Activated CD4-positive, alpha-beta memory T cell treated with anti-CD3 and anti-CD28 coated beads for 36 hours (primary cell): ENCODE data around the gene CRIP3. TPM values are rescaled to one million over a fixed set of nuclear protein-coding genes. Genes with fewer than 3 reads are reported as not detected.

Experiments used
- CTCF ChIA-PET: fragments of 350-600 bp; sonication (Branson Sonifier 250); formaldehyde crosslinking; loops from one replicate; lab custom pipeline; 2021; ENCODE audit warnings: antibody characterized with exemption, inconsistent platforms; lab: Charles Lee
- POLR2A ChIA-PET: fragments of 350-600 bp; sonication (Branson Sonifier 250); formaldehyde crosslinking; loops from one replicate; lab custom pipeline; 2021; ENCODE audit warnings: antibody characterized with exemption; lab: Charles Lee
- DNase-seq: peaks from one replicate; pipeline ENCODE4 v3.0.0-alpha.2; 2020
- H3K27ac Mint-ChIP-seq: one replicate; pipeline ENCODE4 v1.8.0; 2021; ENCODE audit warnings: mixed read lengths
- H3K27me3 Mint-ChIP-seq: one replicate; pipeline ENCODE4 v1.8.0; 2021; ENCODE audit warnings: mixed read lengths
- H3K36me3 Mint-ChIP-seq: one replicate; pipeline ENCODE4 v1.8.0; 2021; ENCODE audit warnings: mixed read lengths
- H3K4me1 Mint-ChIP-seq: one replicate; pipeline ENCODE4 v1.8.0; 2021; ENCODE audit warnings: low read depth, mixed read lengths
- H3K4me3 Mint-ChIP-seq: one replicate; pipeline ENCODE4 v1.8.0; 2021; ENCODE audit warnings: mild to moderate bottlenecking, mixed read lengths
- H3K9me3 Mint-ChIP-seq: one replicate; pipeline ENCODE4 v1.8.0; 2021; ENCODE audit warnings: mixed read lengths
- intact Hi-C: fragments of 100-400 bp; cut with micrococcal nuclease; formaldehyde crosslinking; loops from one replicate; pipeline ENCODE4 v1.15.1; 2023
- total RNA-seq, 2 experiments: library from RNA; stranded (reverse); gene quantifications; one replicate each; pipeline ENCODE4 v1.2.3, GENCODE V29; 2021

CRIP3 gene
- total RNA-seq, 2 experiments from 2014 or later, result 2.0 to 2.9 TPM

GRCh38 chr6:43256670-43257366, 51.8 kb downstream of the CRIP3 start:
- Mint-ChIP-seq H3K4me3 (no peak overlapping the region), H3K27ac (no peak overlapping the region), H3K4me1 (peaks cover 12% of the 10 kb centered on the region), H3K27me3 (peaks cover 9% of the 10 kb centered on the region), H3K9me3 (no peaks in the 10 kb centered on the region), H3K36me3 (no peaks in the 10 kb centered on the region)
- DNase-seq, result no peak
- ChIA-PET CTCF (interaction anchor here (0.8 to 1.4 kb wide), 2 partner anchors 28 to 141 kb away, joined by 3 to 5 read pairs; partner anchors contain the start of gene DNPH1), POLR2A (interaction anchor here (0.6 kb wide), 2 partner anchors 18 to 29 kb away, joined by 3 to 4 read pairs; no protein-coding TSS in a partner anchor)
- intact Hi-C loops, result no loop called here

Other genes with a start within 250 kb of the CRIP3 start
- gene MRPL2, start 249.4 kb downstream of the CRIP3 start, total RNA-seq, result 10 to 100 TPM; 91.0 to 95.4 TPM
- gene KLC4, start 249.2 kb downstream of the CRIP3 start, total RNA-seq, result 10 to 100 TPM; 11.0 to 11.9 TPM
- 1 to 10 TPM; 1.3 to 1.5 TPM for gene PTK7, start 232.5 kb downstream of the CRIP3 start, total RNA-seq
- 10 to 100 TPM; 40.5 to 40.8 TPM for gene SRF, start 137.6 kb downstream of the CRIP3 start, total RNA-seq
- 10 to 100 TPM; 37.8 to 38.4 TPM for gene CUL9, start 126.6 kb downstream of the CRIP3 start, total RNA-seq
- 10 to 100 TPM; 57.5 to 57.9 TPM for gene DNPH1, start 79.3 kb downstream of the CRIP3 start, total RNA-seq
- gene TTBK1, start 65.3 kb downstream of the CRIP3 start, total RNA-seq, result under 1 TPM; 0.31 to 0.34 TPM
- not detected for gene SLC22A7, start 10.6 kb downstream of the CRIP3 start, total RNA-seq
- 10 to 100 TPM; 12.1 to 12.7 TPM for gene ZNF318, start 60.8 kb upstream of the CRIP3 start, total RNA-seq
- gene ABCC10, start 118.7 kb upstream of the CRIP3 start, total RNA-seq, result 10 to 100 TPM; 27.2 to 31.9 TPM
- gene DLK2, start 146.7 kb upstream of the CRIP3 start, total RNA-seq, result 1 to 10 TPM; 1.6 TPM
- gene TJAP1, start 168.7 kb upstream of the CRIP3 start, total RNA-seq, result 10 to 100 TPM; 30.5 to 36.2 TPM
- under 1 TPM in 1 of 2 experiments, not detected in 1; 0.12 TPM for gene LRRC73, start 201.5 kb upstream of the CRIP3 start, total RNA-seq
- 10 to 100 TPM; 38.3 to 39.3 TPM for gene YIPF3, start 208.1 kb upstream of the CRIP3 start, total RNA-seq
- gene POLR1C, start 208.3 kb upstream of the CRIP3 start, total RNA-seq, result 10 to 100 TPM; 46.8 to 49.5 TPM